DMS153 treated with DMSO at 0.1 percent for 48 hours (cell line): ENCODE results near the gene TBC1D20.

Source experiments
- DNase-seq: peaks from one replicate; lab custom pipeline; 2025; ENCODE audit not compliant: unreplicated experiment; lab: John Stamatoyannopoulos, UW

The TBC1D20 gene

GRCh38 chr20:438571-439469, 23.5 kb downstream of the TBC1D20 start:
- no peak for DNase-seq

- no peak for DNase-seq
These were observed 24.4 kb downstream of the TBC1D20 start for GRCh38 chr20:437787-438486.

- DNase-seq: no peak
These were observed 25.9 kb downstream of the TBC1D20 start for GRCh38 chr20:436476-436875.

GRCh38 chr20:435558-435957, 26.8 kb downstream of the TBC1D20 start:
- DNase-seq: no peak

- DNase-seq: no peak
These were observed 27.5 kb downstream of the TBC1D20 start for GRCh38 chr20:434661-435419.

- DNase-seq: no peak
These were observed 28.1 kb downstream of the TBC1D20 start for GRCh38 chr20:434221-434620.

GRCh38 chr20:433300-433975, 28.9 kb downstream of the TBC1D20 start:
- DNase-seq: no peak

- no peak for DNase-seq
These were observed 29.5 kb downstream of the TBC1D20 start for GRCh38 chr20:432677-433299.

- no peak for DNase-seq
These were observed 30.1 kb downstream of the TBC1D20 start for GRCh38 chr20:432208-432607.

- DNase-seq: peak; percentile 29
These were observed 31.1 kb downstream of the TBC1D20 start for GRCh38 chr20:431012-431904.

- DNase-seq: no peak
These were observed 32.0 kb downstream of the TBC1D20 start for GRCh38 chr20:430091-430999.

GRCh38 chr20:428658-429200, 33.6 kb downstream of the TBC1D20 start:
- DNase-seq: no peak

GRCh38 chr20:427849-428657, 34.3 kb downstream of the TBC1D20 start:
- no peak for DNase-seq

- no peak for DNase-seq
These were observed 34.9 kb downstream of the TBC1D20 start for GRCh38 chr20:427401-427800.

- DNase-seq: no peak
These were observed 35.8 kb downstream of the TBC1D20 start for GRCh38 chr20:426566-426965.

GRCh38 chr20:421685-422250, 40.6 kb downstream of the TBC1D20 start:
- DNase-seq: no peak
